GM12891 (cell line): ENCODE results near the gene MGST3.

ENCODE experiments used
- PAX5 ChIP-seq: IDR thresholded peaks from 2 replicates; pipeline ENCODE4 v1.6.1; 2011; ENCODE audit warnings: low read length, moderate library complexity, mild to moderate bottlenecking; ENCODE audit not compliant: insufficient read depth, severe bottlenecking
- POLR2A ChIP-seq: IDR thresholded peaks from 2 replicates; pipeline ENCODE4 v1.6.1; 2011; ENCODE audit warnings: low read depth, low read length, control low read depth

GRCh38 chr1:165635823-165636222 lies 4.8 kb downstream of the MGST3 start:
- no peak for TF ChIP-seq POLR2A
- TF ChIP-seq PAX5 = no peak
